Natural killer cell (primary cell): ENCODE results near the gene TMBIM4. TPM values are rescaled to one million over a fixed set of nuclear protein-coding genes. Genes with fewer than 3 reads are reported as not detected.

Experiments used
- ATAC-seq, 3 donors: fragments of 150-1000 bp in 2 of 3; fragments of 200-7000 bp in 1 of 3; cut with Tn5 transposase; 1 replicate in 1 of 3; 2 replicates in 2 of 3; pipeline ENCODE4 v1.10.0; 2021; ENCODE audit warnings: mild to moderate bottlenecking in 2 of 3, moderate library complexity in 2 of 3
- DNase-seq, 2 donors: peaks; one replicate each; pipeline versions ENCODE4 v3.0.0 to v3.0.0-alpha.2; 2013 to 2021; ENCODE audit warnings: mixed read lengths in 1 of 2
- H3K27ac ChIP-seq: one replicate; pipeline ENCODE4 v1.5.1; 2013; ENCODE audit warnings: mild to moderate bottlenecking, low read length
- H3K27me3 ChIP-seq: one replicate; pipeline ENCODE4 v1.6.1; 2013; ENCODE audit warnings: low read length; ENCODE audit not compliant: control insufficient read depth, insufficient read depth
- H3K36me3 ChIP-seq: one replicate; pipeline ENCODE4 v1.6.1; 2013; ENCODE audit warnings: low read length; ENCODE audit not compliant: control insufficient read depth, insufficient read depth
- H3K4me1 ChIP-seq: one replicate; pipeline ENCODE4 v1.6.1; 2013; ENCODE audit warnings: low read length; ENCODE audit not compliant: control insufficient read depth, insufficient read depth
- H3K4me3 ChIP-seq: one replicate; pipeline ENCODE4 v1.5.1; 2013; ENCODE audit warnings: low read length
- H3K9me3 ChIP-seq: one replicate; pipeline ENCODE4 v1.6.1; 2013; ENCODE audit warnings: low read length; ENCODE audit not compliant: control insufficient read depth, insufficient read depth
- H3K27ac Mint-ChIP-seq, 2 donors: one replicate each; pipeline ENCODE4 v1.8.0; 2022; ENCODE audit warnings: mild to moderate bottlenecking in 2 of 2, mixed read lengths in 2 of 2, moderate library complexity in 1 of 2
- H3K27me3 Mint-ChIP-seq, 2 donors: one replicate each; pipeline ENCODE4 v1.8.0; 2022; ENCODE audit warnings: low read depth in 2 of 2, mixed read lengths in 2 of 2
- H3K36me3 Mint-ChIP-seq: one replicate; pipeline ENCODE4 v1.8.0; 2022; ENCODE audit warnings: mixed read lengths
- H3K4me1 Mint-ChIP-seq, 2 donors: one replicate each; pipeline ENCODE4 v1.8.0; 2022; ENCODE audit warnings: mixed read lengths in 2 of 2
- H3K4me3 Mint-ChIP-seq: one replicate; pipeline ENCODE4 v1.8.0; 2022; ENCODE audit warnings: mild to moderate bottlenecking, moderate library complexity, mixed read lengths
- H3K9me3 Mint-ChIP-seq, 2 donors: one replicate each; pipeline ENCODE4 v1.8.0; 2022; ENCODE audit warnings: mixed read lengths in 2 of 2
- CTCF ChIP-seq: fragments of 200-600 bp; IDR thresholded peaks from one replicate; pipeline ENCODE4 v1.8.0; 2022; ENCODE audit warnings: antibody characterized with exemption
- WGBS: methylation state at CpG from one replicate; pipeline ENCODE4 v1.1.7; 2013; ENCODE audit warnings: missing lambda C conversion rate; ENCODE audit not compliant: insufficient coverage; 5-methylcytosine and 5-hydroxymethylcytosine counted together
- intact Hi-C: fragments of 100-400 bp; cut with micrococcal nuclease; formaldehyde crosslinking; loops from one replicate; pipeline ENCODE4 v1.14.2; 2022
- total RNA-seq, 4 donors: library from RNA; stranded (reverse); fragments of 120-200 nt in 1 of 4; gene quantifications; one replicate each; pipeline versions ENCODE4 v1.2.3 to v1.2.4, GENCODE V29; 2013 to 2022

The TMBIM4 gene
- total RNA-seq, 3 donors from 2014 or later (not counting 1 experiment from before 2014, with no cell fraction given), result 46.6 to 72.0 (median 63.2) TPM

- WGBS, result 5% methylated on average over 8 of the region's 8 CpGs
- DNase-seq, result peak in 1 of 2 donors; percentile 27
- Histone ChIP-seq H3K4me1 (peaks cover 10% of the 10 kb centered on the region), H3K4me3 (peak overlapping the region; percentile 79), H3K9me3 (no peaks in the 10 kb centered on the region), H3K36me3 (peaks cover 28% of the 10 kb centered on the region), H3K27ac (peak overlapping the region; percentile 91), H3K27me3 (no peaks in the 10 kb centered on the region)
- H3K4me1 Mint-ChIP-seq, result peaks cover 56 to 64% of the 10 kb centered on the region in 2 donors
- H3K27ac Mint-ChIP-seq, result peak overlapping the region; percentile 96 to 97
- H3K4me3 Mint-ChIP-seq, result peak overlapping the region; percentile 96
- H3K36me3 Mint-ChIP-seq, result peaks cover 14% of the 10 kb centered on the region
- H3K27me3 Mint-ChIP-seq, result no peaks in the 10 kb centered on the region
- ATAC-seq, result no peak
- TF ChIP-seq CTCF, result no peak
- no peaks in the 10 kb centered on the region for H3K9me3 Mint-ChIP-seq
- intact Hi-C loops, result loop anchor here (2.0 to 10.0 kb wide), 2 partner anchors 39 to 175 kb away; partner anchors contain the start of genes HELB and TMBIM4
Observed at GRCh38 chr12:66129934-66130266, 39.9 kb downstream of the TMBIM4 start.

GRCh38 chr12:66127650-66128049 is 42.1 kb downstream of the TMBIM4 start:
- DNase-seq (no peak), ATAC-seq (no peak)
- Histone ChIP-seq H3K36me3 (peaks cover 48% of the 10 kb centered on the region), H3K27me3 (no peaks in the 10 kb centered on the region), H3K4me1 (peaks cover 10% of the 10 kb centered on the region), H3K4me3 (no peak overlapping the region), H3K27ac (no peak overlapping the region), H3K9me3 (no peaks in the 10 kb centered on the region)
- WGBS, result 100% methylated on average over 1 of the region's 1 CpG
- TF ChIP-seq CTCF, result no peak
- Mint-ChIP-seq H3K9me3 (no peaks in the 10 kb centered on the region), H3K36me3 (peaks cover 29% of the 10 kb centered on the region), H3K27me3 (no peaks in the 10 kb centered on the region), H3K4me3 (peak overlapping the region; percentile 41), H3K4me1 (peaks cover 65 to 70% of the 10 kb centered on the region in 2 donors), H3K27ac (peak overlapping the region; percentile 55 to 96)
- intact Hi-C loops, result no loop called here

- Histone ChIP-seq H3K27ac (no peak overlapping the region), H3K36me3 (peaks cover 40% of the 10 kb centered on the region), H3K4me3 (no peak overlapping the region), H3K4me1 (no peaks in the 10 kb centered on the region), H3K9me3 (no peaks in the 10 kb centered on the region), H3K27me3 (no peaks in the 10 kb centered on the region)
- Mint-ChIP-seq H3K27ac (peak overlapping the region; percentile 2 to 21), H3K4me1 (peaks cover 23 to 26% of the 10 kb centered on the region in 2 donors), H3K9me3 (no peaks in the 10 kb centered on the region), H3K27me3 (no peaks in the 10 kb centered on the region), H3K36me3 (peaks cover 20% of the 10 kb centered on the region), H3K4me3 (no peak overlapping the region)
- WGBS, result no CpG with 5 or more reads among the region's 1 CpG
- TF ChIP-seq CTCF, result no peak
- intact Hi-C loops, result no loop called here
- no peak for DNase-seq
- no peak for ATAC-seq
Observed at GRCh38 chr12:66120477-66120876, 49.3 kb downstream of the TMBIM4 start.

GRCh38 chr12:66119870-66120241 is 49.9 kb downstream of the TMBIM4 start:
- Mint-ChIP-seq H3K9me3 (no peaks in the 10 kb centered on the region), H3K27ac (peak overlapping the region; percentile 2 to 21), H3K36me3 (peaks cover 14% of the 10 kb centered on the region), H3K4me3 (no peak overlapping the region), H3K27me3 (no peaks in the 10 kb centered on the region), H3K4me1 (peaks cover 17 to 20% of the 10 kb centered on the region in 2 donors)
- Histone ChIP-seq H3K27me3 (no peaks in the 10 kb centered on the region), H3K27ac (no peak overlapping the region), H3K4me1 (no peaks in the 10 kb centered on the region), H3K36me3 (peaks cover 34% of the 10 kb centered on the region), H3K4me3 (no peak overlapping the region), H3K9me3 (no peaks in the 10 kb centered on the region)
- no peak for TF ChIP-seq CTCF
- no CpG with 5 or more reads among the region's 1 CpG for WGBS
- DNase-seq (no peak), ATAC-seq (peak in 1 of 3 donors; percentile 46)
- intact Hi-C loops, result no loop called here
